ENCODE measurements around the gene ZNF366.

DNA sequence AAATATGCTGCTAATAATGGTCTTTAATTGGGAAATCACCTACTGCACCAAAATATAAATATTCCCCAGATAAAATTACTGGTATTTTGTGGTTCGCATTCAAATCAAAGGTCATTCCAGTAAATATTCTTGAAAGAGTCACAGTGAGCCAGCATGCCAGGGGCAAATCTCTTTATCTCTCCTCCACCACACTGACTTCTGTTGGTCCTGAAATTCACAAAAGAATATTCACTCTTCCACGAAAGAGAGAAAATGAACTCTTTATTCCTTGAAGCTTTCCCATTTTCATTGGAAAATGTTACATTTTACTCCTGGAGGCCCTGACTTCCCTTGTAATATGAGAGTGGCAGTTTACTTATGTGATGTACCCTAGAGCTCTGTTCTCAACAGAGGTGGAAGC is 39.7 kb downstream of the ZNF366 start:
- TF ChIP-seq, protein P1, sequence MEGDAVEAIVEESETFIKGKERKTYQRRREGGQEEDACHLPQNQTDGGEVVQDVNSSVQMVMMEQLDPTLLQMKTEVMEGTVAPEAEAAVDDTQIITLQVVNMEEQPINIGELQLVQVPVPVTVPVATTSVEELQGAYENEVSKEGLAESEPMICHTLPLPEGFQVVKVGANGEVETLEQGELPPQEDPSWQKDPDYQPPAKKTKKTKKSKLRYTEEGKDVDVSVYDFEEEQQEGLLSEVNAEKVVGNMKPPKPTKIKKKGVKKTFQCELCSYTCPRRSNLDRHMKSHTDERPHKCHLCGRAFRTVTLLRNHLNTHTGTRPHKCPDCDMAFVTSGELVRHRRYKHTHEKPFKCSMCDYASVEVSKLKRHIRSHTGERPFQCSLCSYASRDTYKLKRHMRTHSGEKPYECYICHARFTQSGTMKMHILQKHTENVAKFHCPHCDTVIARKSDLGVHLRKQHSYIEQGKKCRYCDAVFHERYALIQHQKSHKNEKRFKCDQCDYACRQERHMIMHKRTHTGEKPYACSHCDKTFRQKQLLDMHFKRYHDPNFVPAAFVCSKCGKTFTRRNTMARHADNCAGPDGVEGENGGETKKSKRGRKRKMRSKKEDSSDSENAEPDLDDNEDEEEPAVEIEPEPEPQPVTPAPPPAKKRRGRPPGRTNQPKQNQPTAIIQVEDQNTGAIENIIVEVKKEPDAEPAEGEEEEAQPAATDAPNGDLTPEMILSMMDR (IDR thresholded peaks at IDR 0.05; ENCODE audit: insufficient read depth, low read depth, low read length) = no peak
- TF ChIP-seq EZH2 (IDR thresholded peaks at IDR 0.05; ENCODE audit: insufficient read depth, low read length) = no peak

Data from astrocyte (in vitro differentiated cells and primary cell).